Body of pancreas (tissue), 4 donors: Measurements from ENCODE around the gene ANKS1B. TPM values are rescaled to one million over a fixed set of nuclear protein-coding genes. Genes with fewer than 3 reads are reported as not detected.

ENCODE experiments used
- ATAC-seq: fragments of 150-250 bp; one replicate; pipeline ENCODE4 v1.9.1; 2016
- DNase-seq, 4 donors: peaks; one replicate each; pipeline ENCODE4 v3.0.0-alpha.2; 2019
- H3K27ac ChIP-seq, 4 donors: fragments of 200-600 bp; sonication (generic); 1 replicate in 3 of 4; 2 replicates in 1 of 4; pipeline versions ENCODE4 v1.5.1 to v1.6.1; 2016 to 2019; ENCODE audit warnings: mild to moderate bottlenecking in 1 of 4, mixed read lengths in 1 of 4, moderate library complexity in 1 of 4
- H3K27me3 ChIP-seq, 2 donors: fragments of 200-600 bp; sonication (generic); one replicate each; pipeline ENCODE4 v1.6.0; 2016; ENCODE audit warnings: mild to moderate bottlenecking in 1 of 2
- H3K36me3 ChIP-seq, 2 donors: fragments of 200-600 bp; sonication (generic); replicated peaks in 1 of 2; 2 replicates each; pipeline ENCODE4 v1.5.1; 2016; ENCODE audit warnings: low read depth in 2 of 2; ENCODE audit not compliant: insufficient read depth in 1 of 2
- H3K4me1 ChIP-seq: fragments of 200-600 bp; sonication (generic); one replicate; pipeline ENCODE4 v1.6.0; 2016
- H3K4me3 ChIP-seq, 2 donors: fragments of 200-600 bp; sonication (generic); 1 replicate in 1 of 2; 2 replicates in 1 of 2; pipeline ENCODE4 v1.5.1; 2016 to 2019
- H3K9me3 ChIP-seq, 3 donors: fragments of 200-600 bp; sonication (generic); 1 replicate in 2 of 3; 2 replicates in 1 of 3; pipeline ENCODE4 v1.5.1; 2016
- CTCF ChIP-seq, 7 experiments: fragments of 450-650 bp in 4 of 7; fragments of 200-600 bp in 3 of 7; sonication (generic) in 3 of 7; IDR thresholded peaks; one replicate each; pipeline ENCODE4 v1.5.1; 2016 to 2019; ENCODE audit warnings: antibody characterized with exemption in 7 of 7
- POLR2A ChIP-seq, 3 donors: fragments of 450-650 bp; IDR thresholded peaks; one replicate each; pipeline ENCODE4 v1.6.1; 2016; ENCODE audit warnings: antibody characterized with exemption in 3 of 3, mild to moderate bottlenecking in 2 of 3
- WGBS, 2 donors: methylation state at CpG; one replicate each; pipeline ENCODE4 v1.1.5; 2017; 5-methylcytosine and 5-hydroxymethylcytosine counted together
- intact Hi-C: fragments of 100-400 bp; cut with DNase I; formaldehyde crosslinking; loops from one replicate; pipeline ENCODE4 v1.15.1; 2023
- total RNA-seq, 2 donors: library from RNA; depleted of rRNA; stranded (reverse); fragments of >200 nt; gene quantifications; one replicate each; pipeline ENCODE4 v1.1.0, GENCODE V29; 2016

Gene ANKS1B
- total RNA-seq, 2 donors from 2014 or later: 2.1 to 10.2 TPM

GRCh38 chr12:99707883-99708282 is 276.9 kb downstream of the ANKS1B start:
- H3K4me1 ChIP-seq: no peaks in the 10 kb centered on the region
- H3K9me3 ChIP-seq: no peaks in the 10 kb centered on the region
- DNase-seq: no peak
- ATAC-seq: no peak
- H3K4me3 ChIP-seq: no peak overlapping the region
- TF ChIP-seq POLR2A (IDR thresholded peaks at IDR 0.05) (no peak), CTCF (IDR thresholded peaks at IDR 0.05) (no peak)
- intact Hi-C loops: no loop called here
- H3K27me3 ChIP-seq: no peaks in the 10 kb centered on the region
- H3K27ac ChIP-seq: no peak overlapping the region
- H3K36me3 ChIP-seq: no peaks in the 10 kb centered on the region
- 78 to 89% methylated on average over 2 of the region's 2 CpGs for whole genome bisulfite sequencing, 2 donors

GRCh38 chr12:99706736-99707473 is 277.8 kb downstream of the ANKS1B start:
- intact Hi-C loops: no loop called here
- no peak for ATAC-seq
- Histone ChIP-seq H3K4me3 (no peak overlapping the region), H3K4me1 (no peaks in the 10 kb centered on the region), H3K27me3 (no peaks in the 10 kb centered on the region), H3K36me3 (no peaks in the 10 kb centered on the region), H3K27ac (no peak overlapping the region), H3K9me3 (no peaks in the 10 kb centered on the region)
- 63% methylated on average over 6 of the region's 6 CpGs for whole genome bisulfite sequencing, 2 donors
- no peak for DNase-seq
- TF ChIP-seq CTCF (IDR thresholded peaks at IDR 0.05) (no peak), POLR2A (IDR thresholded peaks at IDR 0.05) (no peak)

- Histone ChIP-seq H3K27me3 (no peaks in the 10 kb centered on the region), H3K27ac (no peak overlapping the region), H3K36me3 (no peaks in the 10 kb centered on the region), H3K4me3 (no peak overlapping the region), H3K9me3 (no peaks in the 10 kb centered on the region), H3K4me1 (no peaks in the 10 kb centered on the region)
- DNase-seq: no peak
- TF ChIP-seq POLR2A (IDR thresholded peaks at IDR 0.05) (no peak), CTCF (IDR thresholded peaks at IDR 0.05) (no peak)
- intact Hi-C loops: no loop called here
- no peak for ATAC-seq
These were observed 280.3 kb downstream of the ANKS1B start for GRCh38 chr12:99704458-99704857.

GRCh38 chr12:99704036-99704435 is 280.7 kb downstream of the ANKS1B start:
- TF ChIP-seq POLR2A (IDR thresholded peaks at IDR 0.05) (no peak), CTCF (IDR thresholded peaks at IDR 0.05) (no peak)
- no peaks in the 10 kb centered on the region for H3K9me3 ChIP-seq
- H3K4me3 ChIP-seq: no peak overlapping the region
- H3K4me1 ChIP-seq: no peaks in the 10 kb centered on the region
- WGBS, 2 donors: 67 to 72% methylated on average over 1 of the region's 1 CpG
- ATAC-seq: no peak
- DNase-seq: no peak
- intact Hi-C loops: no loop called here
- H3K27ac ChIP-seq: no peak overlapping the region
- H3K27me3 ChIP-seq: no peaks in the 10 kb centered on the region
- H3K36me3 ChIP-seq: no peaks in the 10 kb centered on the region

- TF ChIP-seq POLR2A (IDR thresholded peaks at IDR 0.05): no peak
- TF ChIP-seq CTCF (IDR thresholded peaks at IDR 0.05): no peak
- Histone ChIP-seq H3K36me3 (no peaks in the 10 kb centered on the region), H3K27me3 (no peaks in the 10 kb centered on the region), H3K27ac (no peak overlapping the region), H3K4me3 (no peak overlapping the region), H3K9me3 (no peaks in the 10 kb centered on the region), H3K4me1 (no peaks in the 10 kb centered on the region)
- DNase-seq (no peak), ATAC-seq (no peak)
- intact Hi-C loops: no loop called here
These were observed 284.7 kb downstream of the ANKS1B start for GRCh38 chr12:99700032-99700431.
